Immature natural killer cell (primary cell): ENCODE measurements around the gene AHCY. TPM values are rescaled to one million over a fixed set of nuclear protein-coding genes. Genes with fewer than 3 reads are reported as not detected.

ENCODE experiments used
- DNase-seq, 3 donors: peaks; one replicate each; pipeline ENCODE4 v3.0.0; 2022; ENCODE audit warnings: mixed read lengths in 1 of 3
- H3K27ac Mint-ChIP-seq, 6 donors: one replicate each; pipeline ENCODE4 v1.8.0; 2020; ENCODE audit warnings: mixed read lengths in 6 of 6, mild to moderate bottlenecking in 5 of 6, inconsistent platforms in 4 of 6, moderate library complexity in 3 of 6
- H3K27me3 Mint-ChIP-seq, 3 donors: one replicate each; pipeline ENCODE4 v1.8.0; 2020 to 2021; ENCODE audit warnings: low read depth in 3 of 3, mild to moderate bottlenecking in 3 of 3, mixed read lengths in 3 of 3, moderate library complexity in 3 of 3, inconsistent platforms in 1 of 3
- H3K36me3 Mint-ChIP-seq, 3 donors: one replicate each; pipeline ENCODE4 v1.8.0; 2020; ENCODE audit warnings: mixed read lengths in 3 of 3, inconsistent platforms in 2 of 3, mild to moderate bottlenecking in 2 of 3
- H3K4me1 Mint-ChIP-seq, 2 donors: one replicate each; pipeline ENCODE4 v1.8.0; 2020; ENCODE audit warnings: inconsistent platforms in 2 of 2, mild to moderate bottlenecking in 2 of 2, mixed read lengths in 2 of 2, moderate library complexity in 1 of 2
- H3K4me3 Mint-ChIP-seq, 5 donors: one replicate each; pipeline ENCODE4 v1.8.0; 2020; ENCODE audit warnings: mild to moderate bottlenecking in 5 of 5, mixed read lengths in 5 of 5, inconsistent platforms in 3 of 5, moderate library complexity in 3 of 5
- H3K9me3 Mint-ChIP-seq, 6 donors: one replicate each; pipeline ENCODE4 v1.8.0; 2020; ENCODE audit warnings: mild to moderate bottlenecking in 6 of 6, mixed read lengths in 6 of 6, inconsistent platforms in 4 of 6, moderate library complexity in 3 of 6
- polyA plus RNA-seq, 3 donors: library from polyadenylated mRNA; unstranded; fragments of 300-500 nt; fragmentation: Illumina TruSeq; gene quantifications; one replicate each; pipeline ENCODE4 v1.2.3, GENCODE V29; 2021

Gene AHCY
- polyA plus RNA-seq, 3 donors from 2014 or later = 18.4 to 19.3 (median 18.5) TPM

DNA sequence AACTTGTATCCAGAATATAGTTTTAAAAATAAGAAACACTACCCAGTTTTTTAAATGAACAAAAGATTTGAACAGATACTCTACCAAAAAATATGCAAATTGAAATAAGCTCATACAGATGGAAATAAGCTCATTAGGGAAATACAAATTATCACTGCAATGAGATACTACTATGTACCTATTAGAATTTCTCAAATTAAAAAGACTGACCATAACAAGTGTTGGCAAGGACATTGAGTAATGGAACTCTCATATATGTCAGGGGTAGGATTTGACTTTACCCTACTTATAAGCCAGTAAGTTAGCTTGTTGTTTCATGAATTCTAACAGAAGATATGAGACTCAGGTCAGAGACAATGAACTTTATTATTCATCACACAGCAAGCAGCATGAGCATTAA is 71.5 kb downstream of the AHCY start:
- Mint-ChIP-seq H3K27me3 (peaks cover 0 to 2% (median 2%) of the 10 kb centered on the region in 3 donors), H3K4me1 (no peaks in the 10 kb centered on the region), H3K27ac (no peak overlapping the region), H3K9me3 (peaks cover 0 to 2% (median 0%) of the 10 kb centered on the region in 6 donors), H3K4me3 (no peak overlapping the region), H3K36me3 (no peaks in the 10 kb centered on the region)
- DNase-seq = no peak

Other genes with a start within 250 kb of the AHCY start
- 10 to 100 TPM; 19.9 to 22.9 (median 20.7) TPM for gene EIF2S2, start 191.1 kb downstream of the AHCY start, polyA plus RNA-seq
- under 1 TPM in 1 of 3 donors, not detected in 2; 0.43 TPM for gene ASIP, start 61.9 kb downstream of the AHCY start, polyA plus RNA-seq
- 10 to 100 TPM; 27.3 to 72.5 (median 35.7) TPM for gene ITCH, start 59.9 kb upstream of the AHCY start, polyA plus RNA-seq
- gene DYNLRB1, start 213.1 kb upstream of the AHCY start, polyA plus RNA-seq = 100 to 1,000 TPM; 238 to 307 (median 242) TPM